OCI-LY1 (cell line): Measurements from ENCODE around the gene CMIP.

ENCODE experiments used
- H2AFZ ChIP-seq: fragments of 200-600 bp; sonication (generic), shearing (Covaris generic); 2 replicates; pipeline ENCODE4 v1.6.0; 2014; ENCODE audit warnings: antibody characterized with exemption, mild to moderate bottlenecking, low read length
- H3F3A ChIP-seq: fragments of 200-600 bp; sonication (generic), shearing (Covaris generic); 2 replicates; pipeline ENCODE4 v1.6.0; 2014; ENCODE audit warnings: mild to moderate bottlenecking, antibody characterized with exemption, low read length, moderate library complexity; ENCODE audit not compliant: insufficient read depth
- H3K27ac ChIP-seq: fragments of 200-600 bp; sonication (generic); 2 replicates; pipeline ENCODE4 v1.5.1; 2014; ENCODE audit warnings: low read length, mixed run types, mild to moderate bottlenecking, low read depth; ENCODE audit not compliant: poor library complexity, severe bottlenecking
- H3K27me3 ChIP-seq: fragments of 200-600 bp; sonication (generic); 2 replicates; pipeline ENCODE4 v1.6.0; 2014; ENCODE audit warnings: antibody characterized with exemption, mild to moderate bottlenecking, low read length, moderate library complexity; ENCODE audit not compliant: insufficient read depth
- H3K36me3 ChIP-seq: fragments of 200-600 bp; sonication (generic); 2 replicates; pipeline ENCODE4 v1.6.1; 2014; ENCODE audit warnings: mild to moderate bottlenecking, antibody characterized with exemption, low read length, moderate library complexity, mixed read lengths; ENCODE audit not compliant: insufficient read depth
- H3K4me1 ChIP-seq: fragments of 200-600 bp; sonication (generic); 2 replicates; pipeline ENCODE4 v1.5.1; 2014; ENCODE audit warnings: mild to moderate bottlenecking, low read length, moderate library complexity; ENCODE audit not compliant: insufficient read depth, severe bottlenecking
- H3K4me2 ChIP-seq: fragments of 200-600 bp; sonication (generic), shearing (Covaris generic); 2 replicates; pipeline ENCODE4 v1.6.1; 2014; ENCODE audit warnings: low read length
- H3K4me3 ChIP-seq: fragments of 200-600 bp; sonication (generic); 2 replicates; pipeline ENCODE4 v1.5.1; 2014; ENCODE audit warnings: low read length, low read depth, mild to moderate bottlenecking, mixed read lengths; ENCODE audit not compliant: poor library complexity, severe bottlenecking
- H3K79me2 ChIP-seq: fragments of 200-600 bp; shearing (Covaris generic); 2 replicates; pipeline ENCODE4 v1.6.1; 2016; ENCODE audit warnings: mixed run types, low read length, mixed read lengths; ENCODE audit not compliant: insufficient read depth
- H3K9ac ChIP-seq: fragments of 200-600 bp; sonication (generic), shearing (Covaris generic); 2 replicates; pipeline ENCODE4 v1.6.1; 2014; ENCODE audit warnings: mild to moderate bottlenecking, low read length, mixed read lengths
- H3K9me2 ChIP-seq: fragments of 200-600 bp; sonication (generic), shearing (Covaris generic); 2 replicates; pipeline ENCODE4 v1.6.1; 2014; ENCODE audit warnings: low read depth, mild to moderate bottlenecking, low read length, mixed read lengths
- H3K9me3 ChIP-seq: fragments of 200-600 bp; shearing (Covaris generic); 2 replicates; pipeline ENCODE4 v1.6.1; 2014; ENCODE audit warnings: low read length, mixed read lengths
- H4K20me1 ChIP-seq: fragments of 200-600 bp; sonication (generic), shearing (Covaris generic); 2 replicates; pipeline ENCODE4 v1.6.0; 2016; ENCODE audit warnings: mild to moderate bottlenecking, low read length; ENCODE audit not compliant: insufficient read depth
- CTCF ChIP-seq: fragments of 200-600 bp; sonication (generic), shearing (Covaris generic); IDR thresholded peaks from 2 replicates; pipeline ENCODE4 v1.5.1; 2017; ENCODE audit warnings: mild to moderate bottlenecking, antibody characterized with exemption, low read length, moderate library complexity, mixed read lengths
- EZH2 ChIP-seq: fragments of 200-600 bp; sonication (generic), shearing (Covaris generic); IDR thresholded peaks from 2 replicates; pipeline ENCODE4 v1.8.0; 2017; ENCODE audit warnings: borderline replicate concordance, mixed run types, mild to moderate bottlenecking, antibody characterized with exemption, low read length, moderate library complexity, mixed read lengths

CMIP gene

GRCh38 chr16:81515281-81515680, 70.7 kb downstream of the CMIP start:
- no peaks in the 10 kb centered on the region for H3K79me2 ChIP-seq
- no peaks in the 10 kb centered on the region for H3K9me2 ChIP-seq
- no peak overlapping the region for H3K27ac ChIP-seq
- H3K4me2 ChIP-seq, result no peak overlapping the region
- H3K4me3 ChIP-seq, result no peak overlapping the region
- H3K4me1 ChIP-seq, result peaks cover 40% of the 10 kb centered on the region
- TF ChIP-seq EZH2 (no peak), CTCF (no peak)
- H3K9ac ChIP-seq, result no peak overlapping the region
- H3K36me3 ChIP-seq, result peaks cover 26% of the 10 kb centered on the region
- H3F3A ChIP-seq, result no peaks in the 10 kb centered on the region
- no peaks in the 10 kb centered on the region for H3K27me3 ChIP-seq
- H3K9me3 ChIP-seq, result no peaks in the 10 kb centered on the region
- no peaks in the 10 kb centered on the region for H4K20me1 ChIP-seq
- H2AFZ ChIP-seq, result no peak overlapping the region

DNA sequence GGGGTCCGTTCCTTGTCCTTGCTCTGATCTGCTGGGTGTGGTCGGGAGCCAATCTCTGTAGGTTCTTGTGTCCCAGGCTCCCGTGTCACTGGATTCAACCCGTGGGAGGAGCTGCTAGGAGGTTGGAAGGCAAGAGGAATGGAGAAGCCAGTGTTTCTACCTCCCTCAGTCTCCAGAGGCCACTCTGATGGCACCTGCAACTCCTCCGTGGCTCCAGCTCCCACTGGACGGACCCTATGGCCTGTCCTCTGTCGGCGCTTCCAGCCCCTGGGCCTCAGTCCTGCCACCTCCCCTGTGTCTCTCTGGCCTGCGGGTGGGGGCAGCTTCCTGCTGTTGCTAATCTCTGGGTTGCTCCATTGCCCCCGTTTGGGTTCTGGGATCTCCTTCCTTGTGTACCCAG, 71.1 kb downstream of the CMIP start:
- no peak for TF ChIP-seq CTCF
- TF ChIP-seq EZH2, result no peak
- no peak overlapping the region for H3K4me2 ChIP-seq
- no peak overlapping the region for H3K9ac ChIP-seq
- no peaks in the 10 kb centered on the region for H3K9me3 ChIP-seq
- no peak overlapping the region for H2AFZ ChIP-seq
- no peaks in the 10 kb centered on the region for H3K9me2 ChIP-seq
- peaks cover 24% of the 10 kb centered on the region for H3K36me3 ChIP-seq
- H3K4me1 ChIP-seq, result peaks cover 40% of the 10 kb centered on the region
- no peaks in the 10 kb centered on the region for H3F3A ChIP-seq
- H3K27ac ChIP-seq, result no peak overlapping the region
- no peaks in the 10 kb centered on the region for H3K27me3 ChIP-seq
- H3K79me2 ChIP-seq, result no peaks in the 10 kb centered on the region
- H3K4me3 ChIP-seq, result no peak overlapping the region
- H4K20me1 ChIP-seq, result no peaks in the 10 kb centered on the region

DNA sequence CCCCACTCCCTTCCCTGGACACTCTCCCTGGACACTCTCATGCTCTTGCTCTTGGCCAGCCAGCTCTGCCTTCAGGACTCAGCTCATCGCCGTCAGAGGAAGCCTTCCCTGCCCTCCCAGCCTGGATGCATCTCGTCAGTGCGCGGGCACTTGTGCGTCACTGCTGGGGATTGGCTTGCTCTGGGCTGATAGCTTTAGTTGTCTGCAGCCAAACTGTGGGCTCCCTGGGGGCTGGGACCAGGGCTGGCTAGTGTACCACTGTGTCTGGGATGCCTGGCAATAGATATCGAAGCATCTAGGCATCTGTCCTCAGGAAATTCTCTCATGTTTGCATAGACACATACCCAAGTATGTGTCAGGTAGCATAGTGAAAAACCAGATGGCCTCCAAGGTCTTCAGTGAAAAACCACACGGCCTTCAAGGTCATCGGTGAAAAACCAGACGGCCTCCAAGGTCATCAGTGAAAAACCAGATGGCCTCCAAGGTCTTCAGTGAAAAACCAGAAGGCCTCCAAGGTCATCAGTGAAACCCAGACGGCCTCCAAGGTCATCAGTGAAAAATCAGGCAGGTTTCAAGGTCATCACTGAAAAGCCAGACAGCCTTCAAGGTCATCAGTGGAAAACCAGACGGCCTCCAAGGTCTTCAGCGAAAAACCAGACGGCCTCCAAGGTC, 72.0 kb downstream of the CMIP start:
- H3K79me2 ChIP-seq, result no peaks in the 10 kb centered on the region
- TF ChIP-seq CTCF (no peak), EZH2 (no peak)
- no peak overlapping the region for H3K9ac ChIP-seq

More for the DNA sequence above, 72.0 kb downstream of the CMIP start:
- no peak overlapping the region for H3K4me2 ChIP-seq
- peaks cover 19% of the 10 kb centered on the region for H3K36me3 ChIP-seq
- no peak overlapping the region for H3K4me3 ChIP-seq
- H3F3A ChIP-seq, result no peaks in the 10 kb centered on the region
- H3K27ac ChIP-seq, result no peak overlapping the region
- no peaks in the 10 kb centered on the region for H4K20me1 ChIP-seq
- no peaks in the 10 kb centered on the region for H3K9me2 ChIP-seq
- peaks cover 40% of the 10 kb centered on the region for H3K4me1 ChIP-seq
- H2AFZ ChIP-seq, result no peak overlapping the region
- no peaks in the 10 kb centered on the region for H3K9me3 ChIP-seq
- no peaks in the 10 kb centered on the region for H3K27me3 ChIP-seq
